ENCODE results near the gene BICRA.
"Not testable (repeated sequence)": the region's sequence is repeated elsewhere in the genome, so short reads cannot be mapped to it uniquely, and the experiment has no call there.

Gene BICRA

GRCh38 chr19:47695533-47696262 is 86.8 kb downstream of the BICRA start:
- no peak for DNase-seq

- no peak for DNase-seq
Measured at GRCh38 chr19:47696635-47697034, 87.7 kb downstream of the BICRA start.

- DNase-seq: peak; percentile 61
Measured at GRCh38 chr19:47697863-47698609, 89.1 kb downstream of the BICRA start.

GRCh38 chr19:47698631-47699359 is 89.9 kb downstream of the BICRA start:
- no peak for DNase-seq

GRCh38 chr19:47699360-47699917 is 90.5 kb downstream of the BICRA start:
- DNase-seq: no peak

GRCh38 chr19:47700934-47701716 is 92.2 kb downstream of the BICRA start:
- DNase-seq: no peak

GRCh38 chr19:47701717-47702552 is 93.0 kb downstream of the BICRA start:
- no peak for DNase-seq

- no peak for DNase-seq
Measured at GRCh38 chr19:47702671-47703070, 93.7 kb downstream of the BICRA start.

- no peak for DNase-seq
Measured at GRCh38 chr19:47703301-47703700, 94.4 kb downstream of the BICRA start.

GRCh38 chr19:47704024-47704423 is 95.1 kb downstream of the BICRA start:
- no peak for DNase-seq

GRCh38 chr19:47704656-47705055 is 95.7 kb downstream of the BICRA start:
- no peak for DNase-seq

- DNase-seq: peak; percentile 27
Measured at GRCh38 chr19:47707135-47707925, 98.4 kb downstream of the BICRA start.

- DNase-seq: no peak
Measured at GRCh38 chr19:47711652-47712242, 102.8 kb downstream of the BICRA start.

GRCh38 chr19:47713046-47714021 is 104.4 kb downstream of the BICRA start, which contains the start of gene EHD2:
EHD2 (plus strand) TSS chr19:47713422; CDS start chr19:47716613, 3,191 bp downstream.
- DNase-seq: no peak

- no peak for DNase-seq
Measured at GRCh38 chr19:47714339-47714738, 105.4 kb downstream of the BICRA start.

- DNase-seq: not testable (repeated sequence)
Measured at GRCh38 chr19:47714855-47715254, 105.9 kb downstream of the BICRA start.

GRCh38 chr19:47716270-47716937 is 107.5 kb downstream of the BICRA start:
- no peak for DNase-seq

GRCh38 chr19:47718415-47719046 is 109.6 kb downstream of the BICRA start:
- DNase-seq: not testable (repeated sequence)

All from NCI-H2029 treated with DMSO at 0.1 percent for 48 hours (cell line).